Measurements from ENCODE around the gene B4GALT3. TPM values are rescaled to one million over a fixed set of nuclear protein-coding genes. Genes with fewer than 3 reads are reported as not detected.

The B4GALT3 gene
- total RNA-seq, 1 donor, result 18.7 TPM

GRCh38 chr1:161164901-161165610 lies 12.3 kb downstream of the B4GALT3 start:
- Histone ChIP-seq H3K9me3 (ENCODE audit: low read depth, low read length) (no peaks in the 10 kb centered on the region), H3K4me3 (ENCODE audit: low read length) (peak overlapping the region; percentile 55), H3K27me3 (ENCODE audit: insufficient read depth, low read length) (no peaks in the 10 kb centered on the region), H3K4me1 (ENCODE audit: insufficient read depth, low read length) (peaks cover 37% of the 10 kb centered on the region)

- no peaks in the 10 kb centered on the region for H3K9me3 ChIP-seq (ENCODE audit: low read depth, low read length)
- H3K4me3 ChIP-seq (ENCODE audit: low read length), result no peak overlapping the region
- H3K27me3 ChIP-seq (ENCODE audit: insufficient read depth, low read length), result no peaks in the 10 kb centered on the region
- H3K4me1 ChIP-seq (ENCODE audit: insufficient read depth, low read length), result peaks cover 45% of the 10 kb centered on the region
These were observed 13.5 kb downstream of the B4GALT3 start for GRCh38 chr1:161163793-161164192.

- Histone ChIP-seq H3K4me3 (ENCODE audit: low read length) (no peak overlapping the region), H3K9me3 (ENCODE audit: low read depth, low read length) (no peaks in the 10 kb centered on the region), H3K4me1 (ENCODE audit: insufficient read depth, low read length) (peaks cover 48% of the 10 kb centered on the region), H3K27me3 (ENCODE audit: insufficient read depth, low read length) (no peaks in the 10 kb centered on the region)
These were observed 14.5 kb downstream of the B4GALT3 start for GRCh38 chr1:161162806-161163205.

DNA sequence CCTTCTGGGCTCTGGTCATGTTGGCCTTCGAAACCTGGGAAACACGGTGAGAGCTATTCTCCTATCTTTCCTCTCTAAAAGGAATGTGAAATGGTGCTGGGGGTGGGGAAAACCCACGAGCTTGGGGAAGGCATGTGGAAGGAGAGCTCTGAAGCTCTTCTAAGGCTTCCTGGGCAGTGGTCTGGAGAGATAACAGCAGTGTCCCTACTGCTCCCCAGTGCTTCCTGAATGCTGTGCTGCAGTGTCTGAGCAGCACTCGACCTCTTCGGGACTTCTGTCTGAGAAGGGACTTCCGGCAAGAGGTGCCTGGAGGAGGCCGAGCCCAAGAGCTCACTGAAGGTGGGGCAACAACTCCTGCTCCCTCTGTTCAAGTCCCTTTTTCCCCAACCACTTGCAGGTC lies 15.3 kb downstream of the B4GALT3 start:
- Histone ChIP-seq H3K4me3 (ENCODE audit: low read length) (no peak overlapping the region), H3K27me3 (ENCODE audit: insufficient read depth, low read length) (no peaks in the 10 kb centered on the region), H3K9me3 (ENCODE audit: low read depth, low read length) (no peaks in the 10 kb centered on the region), H3K4me1 (ENCODE audit: insufficient read depth, low read length) (peaks cover 40% of the 10 kb centered on the region)

DNA sequence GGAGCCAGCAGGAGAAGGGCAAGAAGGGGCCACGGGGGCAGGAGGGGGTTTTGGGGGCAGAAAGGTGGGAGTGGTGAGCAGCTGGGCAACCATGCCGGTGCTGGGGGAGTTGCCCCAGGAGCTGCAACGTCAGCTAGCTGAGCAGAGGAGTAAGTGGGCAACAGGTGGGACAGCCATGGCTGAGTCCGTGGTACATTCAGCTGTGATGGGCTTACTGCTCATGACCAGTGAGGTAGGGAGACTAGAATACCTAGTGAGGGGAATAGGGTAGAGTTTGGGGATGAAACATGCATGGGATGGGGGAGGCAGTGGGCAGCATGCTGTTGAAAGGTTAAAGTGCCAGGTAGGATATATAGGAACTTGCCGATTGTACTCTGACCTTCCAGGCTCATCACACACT lies 15.7 kb downstream of the B4GALT3 start:
- Histone ChIP-seq H3K4me3 (ENCODE audit: low read length) (no peak overlapping the region), H3K9me3 (ENCODE audit: low read depth, low read length) (no peaks in the 10 kb centered on the region), H3K4me1 (ENCODE audit: insufficient read depth, low read length) (peaks cover 36% of the 10 kb centered on the region), H3K27me3 (ENCODE audit: insufficient read depth, low read length) (no peaks in the 10 kb centered on the region)

GRCh38 chr1:161160671-161161145 lies 16.6 kb downstream of the B4GALT3 start:
- H3K4me3 ChIP-seq (ENCODE audit: low read length), result no peak overlapping the region
- no peaks in the 10 kb centered on the region for H3K27me3 ChIP-seq (ENCODE audit: insufficient read depth, low read length)

DNA sequence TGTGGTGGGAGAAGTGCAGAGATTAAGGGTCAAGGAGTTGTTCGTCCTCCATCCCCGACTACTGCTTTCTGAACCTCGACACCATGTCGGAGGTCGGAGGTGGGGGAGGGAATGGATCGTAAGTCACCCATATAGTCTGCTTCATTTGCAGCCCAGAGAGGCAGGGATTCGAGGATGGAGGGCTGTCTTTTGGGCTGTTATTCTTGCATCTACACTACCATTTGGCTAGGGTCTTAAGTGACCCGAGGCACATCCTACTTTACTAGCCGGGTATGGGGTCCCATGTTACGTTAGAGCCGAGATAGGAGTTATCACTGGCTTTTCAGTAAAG lies 17.4 kb downstream of the B4GALT3 start:
- Histone ChIP-seq H3K4me1 (ENCODE audit: insufficient read depth, low read length) (peaks cover 29% of the 10 kb centered on the region), H3K4me3 (ENCODE audit: low read length) (peak overlapping the region; percentile 73), H3K9me3 (ENCODE audit: low read depth, low read length) (no peaks in the 10 kb centered on the region)

More at GRCh38 chr1:161160671-161161145, 16.6 kb downstream of the B4GALT3 start:
- Histone ChIP-seq H3K9me3 (ENCODE audit: low read depth, low read length) (no peaks in the 10 kb centered on the region), H3K4me1 (ENCODE audit: insufficient read depth, low read length) (peaks cover 33% of the 10 kb centered on the region)

DNA sequence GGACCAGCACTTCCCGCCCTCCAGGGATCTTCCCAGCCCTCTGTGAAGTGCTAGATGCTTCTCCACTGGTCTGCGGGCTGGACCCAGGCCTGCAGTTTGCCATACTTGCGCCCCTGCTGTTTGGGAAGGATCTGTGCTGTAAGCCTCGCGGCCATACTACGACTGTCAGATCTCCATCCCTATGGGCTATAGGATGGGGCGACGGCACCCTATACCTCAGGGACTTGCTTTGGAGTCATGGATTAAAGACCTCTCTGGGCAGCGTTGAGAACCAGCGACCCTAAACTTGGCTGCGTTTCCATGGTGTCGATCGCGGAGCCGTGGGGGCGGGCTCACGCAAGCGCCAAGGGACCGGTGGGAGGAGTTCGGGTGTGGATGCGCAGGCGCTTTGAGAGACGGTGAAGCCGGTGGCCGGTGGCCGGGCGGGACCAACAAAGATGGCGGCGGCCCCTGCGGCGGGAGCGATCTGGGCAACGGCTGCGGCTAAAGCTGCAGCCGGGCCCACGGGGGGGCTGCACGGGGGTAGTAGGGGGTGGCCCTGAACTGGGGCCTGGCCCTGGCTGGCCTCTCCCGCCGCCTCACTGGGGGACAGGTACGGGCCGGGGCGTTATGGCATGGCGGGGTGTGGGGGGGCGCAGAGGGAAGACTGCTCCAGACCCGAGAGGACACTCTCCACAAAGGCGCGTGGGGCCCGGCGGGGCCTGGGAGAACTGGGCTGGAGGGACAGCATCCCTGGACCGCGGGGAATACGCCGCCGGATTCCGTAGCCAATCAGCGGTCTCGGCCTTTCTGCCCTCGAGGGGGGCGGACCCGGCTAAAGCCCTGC lies 18.0 kb downstream of the B4GALT3 start, which contains the start of gene USP21:
TSS of gene USP21 (plus strand) at position 414 of the 826 bp plus-strand sequence. CDS start 1,141 bp downstream, outside the sequence.
- Histone ChIP-seq H3K9me3 (ENCODE audit: low read depth, low read length) (no peaks in the 10 kb centered on the region), H3K4me3 (ENCODE audit: low read length) (peak within 1 kb of the TSS; percentile 73), H3K4me1 (ENCODE audit: insufficient read depth, low read length) (peaks cover 34% of the 10 kb centered on the region), H3K27me3 (ENCODE audit: insufficient read depth, low read length) (no peaks in the 10 kb centered on the region)

More for the DNA sequence above, 17.4 kb downstream of the B4GALT3 start:
- no peaks in the 10 kb centered on the region for H3K27me3 ChIP-seq (ENCODE audit: insufficient read depth, low read length)

DNA sequence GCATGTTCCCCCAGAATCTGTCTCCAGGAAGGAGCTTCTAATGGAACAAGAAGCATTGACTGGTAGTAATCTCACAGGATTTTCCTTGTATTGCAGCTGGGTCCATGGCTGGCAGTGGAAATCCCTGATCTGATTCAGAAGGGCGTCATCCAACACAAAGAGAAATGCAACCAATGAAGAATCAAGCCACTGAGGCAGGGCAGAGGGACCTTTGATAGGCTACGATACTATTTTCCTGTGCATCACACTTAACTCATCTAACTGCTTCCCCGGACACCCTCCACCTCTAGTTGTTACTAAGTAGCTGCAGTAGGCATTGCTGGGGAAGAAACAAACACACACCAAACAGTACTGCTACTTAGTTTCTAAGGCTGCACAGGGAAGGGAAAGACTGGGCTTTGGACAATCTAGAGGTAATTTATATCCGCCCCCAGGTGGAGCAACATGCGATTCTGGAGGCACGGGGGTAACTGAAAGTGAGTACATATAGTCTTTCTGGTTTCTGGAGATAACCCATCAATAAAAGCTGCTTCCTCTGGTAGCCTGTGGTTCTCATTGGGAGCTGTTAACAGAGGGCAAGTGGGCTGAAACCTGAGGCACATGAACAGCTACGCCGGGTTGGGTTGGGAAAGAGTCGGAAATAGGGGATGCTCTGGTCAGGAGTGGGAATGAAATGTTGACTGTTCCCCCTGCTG lies 18.8 kb downstream of the B4GALT3 start:
- H3K9me3 ChIP-seq (ENCODE audit: low read depth, low read length), result no peaks in the 10 kb centered on the region
- peaks cover 35% of the 10 kb centered on the region for H3K4me1 ChIP-seq (ENCODE audit: insufficient read depth, low read length)
- no peaks in the 10 kb centered on the region for H3K27me3 ChIP-seq (ENCODE audit: insufficient read depth, low read length)
- no peak overlapping the region for H3K4me3 ChIP-seq (ENCODE audit: low read length)

GRCh38 chr1:161157867-161158266 lies 19.4 kb downstream of the B4GALT3 start:
- Histone ChIP-seq H3K4me3 (ENCODE audit: low read length) (no peak overlapping the region), H3K4me1 (ENCODE audit: insufficient read depth, low read length) (peaks cover 38% of the 10 kb centered on the region), H3K9me3 (ENCODE audit: low read depth, low read length) (no peaks in the 10 kb centered on the region), H3K27me3 (ENCODE audit: insufficient read depth, low read length) (no peaks in the 10 kb centered on the region)

GRCh38 chr1:161153682-161154337 lies 23.5 kb downstream of the B4GALT3 start, which contains the start of gene UFC1:
UFC1 (plus strand) TSS chr1:161153978; CDS start chr1:161153998, 20 bp downstream.
- Histone ChIP-seq H3K4me3 (ENCODE audit: low read length) (peak within 1 kb of the TSS; percentile 77), H3K9me3 (ENCODE audit: low read depth, low read length) (no peaks in the 10 kb centered on the region), H3K27me3 (ENCODE audit: insufficient read depth, low read length) (no peaks in the 10 kb centered on the region), H3K4me1 (ENCODE audit: insufficient read depth, low read length) (peaks cover 20% of the 10 kb centered on the region)

DNA sequence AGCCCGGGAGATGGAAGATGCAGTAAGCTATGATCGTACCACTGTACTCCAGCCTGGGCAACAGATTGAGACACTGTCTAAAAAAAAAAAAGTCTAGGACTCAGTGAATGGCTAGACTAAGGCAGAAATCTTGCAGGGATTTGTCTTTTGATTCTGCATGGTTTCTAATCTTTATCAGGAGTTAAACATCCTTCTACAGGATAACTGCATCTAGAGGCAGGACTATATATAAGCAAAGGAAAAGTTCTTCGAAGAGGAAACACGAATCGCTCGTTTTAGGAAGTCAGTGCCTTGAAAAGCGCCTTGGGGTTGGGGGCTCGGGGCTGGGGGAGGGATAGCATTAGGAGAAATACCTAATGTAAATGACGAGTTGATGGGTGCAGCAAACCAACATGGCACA lies 24.1 kb downstream of the B4GALT3 start:
- H3K4me3 ChIP-seq (ENCODE audit: low read length), result peak overlapping the region; percentile 77
- H3K27me3 ChIP-seq (ENCODE audit: insufficient read depth, low read length), result no peaks in the 10 kb centered on the region
- no peaks in the 10 kb centered on the region for H3K9me3 ChIP-seq (ENCODE audit: low read depth, low read length)
- peaks cover 16% of the 10 kb centered on the region for H3K4me1 ChIP-seq (ENCODE audit: insufficient read depth, low read length)

DNA sequence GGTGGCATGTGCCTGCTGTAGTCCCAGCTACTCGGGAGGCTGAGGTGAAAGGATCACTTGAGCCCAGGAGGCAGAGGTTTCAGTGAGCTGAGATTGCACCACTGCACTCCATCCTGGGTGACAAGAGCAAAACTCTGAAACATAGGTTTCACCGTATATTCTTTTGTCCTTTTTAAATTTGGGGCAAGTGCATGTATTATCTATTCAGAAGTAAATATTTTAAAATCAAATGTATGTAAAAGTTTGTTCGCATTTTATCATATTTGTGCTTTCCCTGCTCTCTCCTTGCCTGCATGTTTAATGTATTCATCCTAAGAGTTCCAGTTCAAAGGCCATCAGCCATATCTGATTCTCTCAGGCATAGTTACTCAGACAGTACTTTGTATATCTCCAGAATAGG lies 31.5 kb downstream of the B4GALT3 start:
- Histone ChIP-seq H3K27me3 (ENCODE audit: insufficient read depth, low read length) (no peaks in the 10 kb centered on the region), H3K4me3 (ENCODE audit: low read length) (no peak overlapping the region), H3K9me3 (ENCODE audit: low read depth, low read length) (no peaks in the 10 kb centered on the region), H3K4me1 (ENCODE audit: insufficient read depth, low read length) (no peaks in the 10 kb centered on the region)

DNA sequence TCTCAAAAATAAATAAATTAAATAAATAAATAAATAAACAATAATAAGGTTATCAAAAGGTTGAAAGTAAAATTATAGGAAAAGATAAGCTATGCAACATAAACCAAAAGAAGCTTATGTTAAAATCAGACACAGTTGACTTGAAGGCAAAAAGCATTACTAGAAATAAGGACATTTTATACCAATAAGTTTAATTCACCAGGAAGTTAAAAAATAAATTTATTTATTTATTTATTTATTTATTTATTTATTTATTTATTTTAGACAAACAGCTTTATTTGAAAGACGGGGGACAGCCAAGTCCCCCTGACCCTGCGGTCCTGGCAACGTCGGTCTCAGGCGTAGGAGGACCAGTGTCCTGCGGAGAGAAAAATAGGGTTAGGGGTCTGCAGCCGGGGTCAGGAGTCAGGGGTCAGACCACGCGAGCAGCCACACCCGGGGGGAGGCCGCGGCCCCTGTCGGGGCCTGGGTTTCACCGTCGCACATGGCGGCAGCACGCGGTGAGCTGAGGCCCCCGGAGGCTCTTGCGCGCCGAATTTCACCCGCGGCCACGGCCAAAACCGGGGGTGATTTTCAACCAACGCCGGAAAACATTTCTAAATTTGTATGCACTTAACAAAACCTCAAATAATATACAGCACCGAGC lies 36.4 kb downstream of the B4GALT3 start:
- Histone ChIP-seq H3K4me3 (ENCODE audit: low read length) (no peak overlapping the region), H3K27me3 (ENCODE audit: insufficient read depth, low read length) (no peaks in the 10 kb centered on the region), H3K9me3 (ENCODE audit: low read depth, low read length) (no peaks in the 10 kb centered on the region), H3K4me1 (ENCODE audit: insufficient read depth, low read length) (peaks cover 36% of the 10 kb centered on the region)

All from mononuclear cell (primary cell).